ENCODE results near the gene MAMSTR. TPM values are rescaled to one million over a fixed set of nuclear protein-coding genes. Genes with fewer than 3 reads are reported as not detected.

Gene MAMSTR
- total RNA-seq, 4 donors from 2014 or later = 0.51 TPM; not detected in 3

GRCh38 chr19:48720613-48721296 lies 1.2 kb upstream of the MAMSTR start:
- TF ChIP-seq, protein P1, sequence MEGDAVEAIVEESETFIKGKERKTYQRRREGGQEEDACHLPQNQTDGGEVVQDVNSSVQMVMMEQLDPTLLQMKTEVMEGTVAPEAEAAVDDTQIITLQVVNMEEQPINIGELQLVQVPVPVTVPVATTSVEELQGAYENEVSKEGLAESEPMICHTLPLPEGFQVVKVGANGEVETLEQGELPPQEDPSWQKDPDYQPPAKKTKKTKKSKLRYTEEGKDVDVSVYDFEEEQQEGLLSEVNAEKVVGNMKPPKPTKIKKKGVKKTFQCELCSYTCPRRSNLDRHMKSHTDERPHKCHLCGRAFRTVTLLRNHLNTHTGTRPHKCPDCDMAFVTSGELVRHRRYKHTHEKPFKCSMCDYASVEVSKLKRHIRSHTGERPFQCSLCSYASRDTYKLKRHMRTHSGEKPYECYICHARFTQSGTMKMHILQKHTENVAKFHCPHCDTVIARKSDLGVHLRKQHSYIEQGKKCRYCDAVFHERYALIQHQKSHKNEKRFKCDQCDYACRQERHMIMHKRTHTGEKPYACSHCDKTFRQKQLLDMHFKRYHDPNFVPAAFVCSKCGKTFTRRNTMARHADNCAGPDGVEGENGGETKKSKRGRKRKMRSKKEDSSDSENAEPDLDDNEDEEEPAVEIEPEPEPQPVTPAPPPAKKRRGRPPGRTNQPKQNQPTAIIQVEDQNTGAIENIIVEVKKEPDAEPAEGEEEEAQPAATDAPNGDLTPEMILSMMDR (IDR thresholded peaks at IDR 0.05; ENCODE audit: low read depth) = no peak

- TF ChIP-seq, protein P1 (IDR thresholded peaks at IDR 0.05; ENCODE audit: low read depth) = no peak
Measured at GRCh38 chr19:48720251-48720612, 707 bp upstream of the MAMSTR start.

- TF ChIP-seq, protein P1 (IDR thresholded peaks at IDR 0.05; ENCODE audit: low read depth) = no peak
Measured at GRCh38 chr19:48718711-48719231, 754 bp downstream of the MAMSTR start.

- TF ChIP-seq, protein P1 (IDR thresholded peaks at IDR 0.05; ENCODE audit: low read depth) = no peak
Measured at GRCh38 chr19:48716562-48717291, 2.8 kb downstream of the MAMSTR start.

GRCh38 chr19:48715681-48716171 lies 3.8 kb downstream of the MAMSTR start:
- TF ChIP-seq, protein P1 (IDR thresholded peaks at IDR 0.05; ENCODE audit: low read depth) = no peak

DNA sequence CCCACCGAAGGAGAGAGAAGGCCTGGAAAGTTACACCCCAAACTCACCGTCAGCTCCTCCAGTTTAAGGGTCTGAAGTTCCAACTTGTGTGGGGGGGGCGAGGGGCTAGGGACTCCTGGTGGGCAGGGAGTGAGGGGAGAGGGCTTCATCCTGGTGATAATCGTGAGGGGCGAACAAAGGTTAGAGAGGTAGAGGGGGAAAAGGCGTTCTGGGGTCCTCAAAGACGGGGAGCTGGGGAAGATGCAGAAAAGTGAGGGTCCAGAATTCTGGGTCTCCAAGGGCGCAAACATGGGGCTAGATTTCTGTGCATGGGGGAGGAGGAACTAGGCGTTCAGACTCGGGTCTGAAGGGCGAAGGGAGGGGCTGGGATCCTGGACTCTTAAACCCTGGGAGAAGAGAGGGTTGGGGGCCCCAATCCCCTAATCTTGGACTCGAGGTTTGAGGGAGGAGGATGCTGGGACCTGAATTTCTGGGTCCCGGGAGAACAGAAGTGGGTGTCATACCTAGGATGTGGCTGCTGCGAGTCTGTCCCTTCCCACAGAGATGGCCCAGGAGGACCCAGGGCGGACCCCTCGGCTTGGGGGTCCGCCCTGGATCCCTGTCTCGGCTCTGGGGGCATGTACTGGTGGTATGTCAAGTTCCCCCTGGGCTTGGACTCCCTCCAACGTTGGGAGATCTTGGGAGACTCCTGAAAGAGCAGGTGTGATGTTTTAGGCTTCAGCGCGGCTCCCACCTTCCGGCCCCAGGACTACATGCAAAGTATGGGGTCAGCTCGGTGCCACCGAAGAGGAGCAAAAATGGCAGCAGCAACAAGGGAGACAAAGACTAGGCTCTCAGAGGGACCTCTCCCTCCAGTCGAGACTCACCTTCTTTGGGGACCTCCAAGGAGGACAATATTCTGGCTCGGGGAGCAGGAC lies 4.5 kb downstream of the MAMSTR start:
- TF ChIP-seq, protein P1 (IDR thresholded peaks at IDR 0.05; ENCODE audit: low read depth) = no peak
